Endothelial cell of umbilical vein (primary cell): ENCODE measurements around the gene ELMO2.

ENCODE experiments used
- CTCF ChIP-seq, 2 donors: IDR thresholded peaks; 1 replicate in 1 of 2; 2 replicates in 1 of 2; pipeline ENCODE4 v1.5.1; 2011; ENCODE audit warnings: low read length in 2 of 2, mild to moderate bottlenecking in 2 of 2, moderate library complexity in 2 of 2, control low read depth in 1 of 2, inconsistent platforms in 1 of 2, low read depth in 1 of 2; ENCODE audit not compliant: insufficient read depth in 1 of 2; ENCODE audit errors: extremely low read depth in 1 of 2
- FOS ChIP-seq: IDR thresholded peaks from 2 replicates; pipeline ENCODE4 v1.6.1; 2011; ENCODE audit warnings: mild to moderate bottlenecking, low read length, moderate library complexity, borderline replicate concordance; ENCODE audit not compliant: insufficient read depth
- TF ChIP-seq, protein P1 (sequence below): IDR thresholded peaks from 2 replicates; pipeline ENCODE4 v1.6.1; 2011; ENCODE audit not compliant: insufficient read depth, insufficient read length

GRCh38 chr20:46330072-46330763 lies 76.2 kb downstream of the ELMO2 start:
- TF ChIP-seq CTCF (IDR thresholded peaks at IDR 0.05; ENCODE audit: extremely low read depth in 1 of 2, insufficient read depth in 1 of 2, low read depth in 1 of 2, low read length in 2 of 2) (no peak), FOS (no peak)
- TF ChIP-seq, protein P1, sequence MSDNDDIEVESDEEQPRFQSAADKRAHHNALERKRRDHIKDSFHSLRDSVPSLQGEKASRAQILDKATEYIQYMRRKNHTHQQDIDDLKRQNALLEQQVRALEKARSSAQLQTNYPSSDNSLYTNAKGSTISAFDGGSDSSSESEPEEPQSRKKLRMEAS = no peak
